GM21529 (cell line): Measurements from ENCODE around the gene GALNT1.

Source experiments
- ATAC-seq: cut with Tn5 transposase; IDR thresholded peaks from one replicate; pipeline ENCODE4 v1.9.1; 2021; ENCODE audit not compliant: unreplicated experiment

The GALNT1 gene

DNA sequence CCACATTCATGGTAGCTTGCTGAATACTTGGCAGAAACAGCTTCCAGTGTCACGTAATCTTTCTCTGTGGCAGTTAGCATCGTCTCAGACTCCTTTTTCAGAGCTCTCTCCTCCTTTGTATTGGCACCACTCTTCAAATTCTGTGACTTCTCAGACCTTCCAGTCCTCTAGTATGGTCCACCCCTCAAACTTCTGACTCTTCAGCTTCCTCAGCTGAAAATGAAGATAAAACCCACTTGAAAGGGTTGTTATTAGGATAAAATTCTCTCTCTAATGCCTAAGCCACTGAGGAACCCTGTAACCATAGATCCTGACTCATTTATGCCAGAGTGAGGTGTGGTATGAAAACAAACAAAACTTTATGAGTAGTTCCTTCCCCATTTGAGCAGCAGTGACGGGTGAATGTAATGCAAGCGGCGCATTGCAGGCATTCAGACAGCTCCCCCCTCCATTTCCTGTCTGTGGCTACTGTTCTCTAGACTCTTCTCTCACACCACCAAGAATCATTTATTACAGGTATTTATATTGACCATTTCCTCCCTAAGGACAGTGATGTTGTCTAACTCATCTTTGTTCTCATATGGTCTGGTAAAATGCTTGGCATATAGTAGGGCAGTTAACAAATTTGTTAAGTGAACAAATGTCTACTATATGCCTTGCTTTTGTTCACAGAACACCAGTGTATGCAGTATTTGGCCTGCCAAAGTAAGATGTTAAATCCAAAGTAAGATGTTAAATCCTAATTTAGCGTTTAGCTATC is 35.3 kb downstream of the GALNT1 start:
- peak; percentile 99 for ATAC-seq

DNA sequence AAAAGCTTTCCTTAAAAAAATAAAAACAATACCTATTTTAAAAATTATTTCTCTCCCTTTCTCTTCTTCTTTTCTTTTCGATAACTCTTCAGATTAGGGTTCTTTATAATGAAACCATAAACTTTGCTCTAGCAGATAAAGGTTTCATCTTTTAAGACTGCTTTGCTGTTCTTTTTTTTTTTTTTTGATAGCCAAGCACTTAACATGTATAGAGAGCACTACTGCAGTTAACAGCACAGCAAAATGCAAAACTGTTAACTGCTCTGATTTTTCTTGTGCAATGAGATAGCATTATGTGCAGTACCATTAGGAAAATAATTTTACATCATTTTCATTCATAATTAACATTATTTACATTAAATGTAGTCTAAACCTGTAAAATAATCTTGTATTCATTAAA is 36.3 kb downstream of the GALNT1 start:
- no peak for ATAC-seq

DNA sequence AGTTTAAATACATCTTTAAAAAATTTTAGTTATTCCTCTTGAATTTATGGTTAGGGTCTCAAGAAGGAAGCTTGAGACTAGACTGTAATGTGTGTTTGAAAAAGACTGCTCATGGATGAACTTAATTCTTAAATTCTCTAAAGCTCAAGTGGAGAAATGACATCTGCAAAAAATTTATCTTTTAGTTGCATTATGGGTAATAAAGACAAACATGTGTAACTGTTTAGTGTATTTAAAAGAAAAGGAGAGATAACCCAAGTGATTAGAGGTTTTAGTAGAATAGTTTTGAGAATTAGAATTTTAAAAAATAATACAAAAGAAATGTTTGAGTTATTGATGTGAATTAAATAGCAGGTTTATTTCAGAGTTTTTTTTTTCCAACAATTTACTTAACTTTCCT is 36.7 kb downstream of the GALNT1 start:
- ATAC-seq = no peak

DNA sequence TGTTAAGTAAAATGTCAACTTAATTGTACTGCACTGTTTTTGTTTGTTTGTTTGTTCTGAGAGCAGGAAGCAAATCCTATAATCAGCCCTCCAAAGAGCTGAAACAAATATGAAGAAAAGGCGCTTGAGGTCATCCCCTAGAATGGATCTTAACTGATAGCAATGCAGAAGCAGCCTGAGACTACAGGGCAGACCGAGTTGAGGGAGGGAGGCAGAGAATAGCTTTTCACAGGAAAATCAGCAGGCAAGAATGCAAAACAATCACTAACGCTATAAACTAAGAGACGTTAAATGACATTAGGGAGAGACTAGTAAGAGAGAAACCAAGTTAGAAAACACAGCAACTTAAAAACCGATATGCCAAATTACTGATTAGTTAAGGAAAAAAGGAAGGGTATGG is 37.2 kb downstream of the GALNT1 start:
- no peak for ATAC-seq

DNA sequence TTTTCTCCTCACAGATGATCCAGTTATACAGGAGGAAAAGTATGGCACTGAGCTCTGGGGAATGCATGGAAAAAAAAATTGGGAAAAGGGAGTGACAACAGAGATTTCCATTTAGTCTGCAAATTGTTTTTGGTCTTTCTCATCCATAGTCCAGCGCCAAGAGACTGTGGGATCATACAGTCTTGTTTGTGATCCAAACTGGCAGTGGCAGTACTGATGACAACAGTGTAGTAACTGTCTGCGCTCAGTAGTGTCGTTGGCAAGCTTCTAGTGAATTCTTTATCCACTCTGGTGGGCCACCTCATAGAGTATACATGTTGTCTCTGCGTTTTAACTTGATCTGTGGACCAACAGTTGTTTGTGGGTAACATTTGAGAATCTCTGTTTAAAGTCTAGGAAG is 37.9 kb downstream of the GALNT1 start:
- ATAC-seq = no peak

DNA sequence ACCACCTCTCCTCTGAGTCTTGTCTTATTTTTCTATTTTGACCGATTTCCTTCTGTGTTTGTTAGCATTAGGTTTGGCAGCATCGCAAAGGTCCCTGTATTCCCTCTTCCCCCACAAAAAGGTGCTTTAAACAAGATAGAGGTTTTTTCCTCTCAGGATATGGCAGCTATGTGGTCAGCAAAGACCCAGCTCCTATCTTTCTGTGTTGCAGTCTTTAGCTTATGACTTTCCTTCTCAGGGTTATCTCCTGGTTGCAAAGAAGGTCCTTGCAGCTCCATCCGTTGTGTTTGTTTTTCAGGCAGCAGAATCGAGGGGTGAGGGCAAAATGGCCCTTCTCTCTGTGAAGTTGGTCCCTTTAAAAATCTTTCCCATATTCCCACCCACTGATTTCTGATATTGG is 38.4 kb downstream of the GALNT1 start:
- no peak for ATAC-seq

DNA sequence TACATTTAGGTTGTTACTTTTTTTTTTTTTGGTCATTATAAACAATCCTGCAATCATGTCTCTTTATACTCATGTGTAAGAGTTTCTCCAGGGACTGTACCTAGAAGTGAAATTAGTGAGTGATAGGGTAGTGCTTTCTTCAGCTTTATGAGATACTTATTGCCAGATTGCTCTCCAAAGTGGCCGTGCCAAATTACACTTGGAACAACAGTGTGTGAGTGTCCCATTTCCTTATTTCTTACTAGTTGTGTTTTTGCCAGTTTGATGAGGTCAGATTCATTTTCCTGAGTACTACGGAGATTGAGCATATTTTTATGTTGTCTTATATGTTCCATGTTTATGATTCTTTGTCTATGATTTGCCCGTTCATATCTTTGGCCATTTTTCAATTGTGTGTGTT is 39.2 kb downstream of the GALNT1 start:
- no peak for ATAC-seq

DNA sequence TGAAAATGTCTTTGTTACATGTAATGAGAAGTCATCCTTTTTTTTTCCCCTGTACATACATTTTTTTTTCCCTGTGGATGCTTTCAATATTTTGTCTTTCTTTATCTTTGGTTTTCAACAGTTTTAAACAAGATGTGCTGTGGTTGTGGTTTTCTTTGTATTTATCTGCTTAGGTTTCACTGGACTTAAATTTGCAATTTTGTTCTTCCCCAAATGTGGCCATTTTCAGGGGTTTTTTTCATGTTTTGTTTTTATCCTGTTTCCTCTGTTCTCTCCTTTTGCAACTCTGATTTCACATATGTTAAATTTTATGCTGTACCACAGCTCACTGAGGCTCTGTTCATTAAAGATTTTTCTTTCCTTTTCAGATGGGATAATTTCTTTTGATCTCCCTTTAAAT is 41.7 kb downstream of the GALNT1 start:
- ATAC-seq = no peak

DNA sequence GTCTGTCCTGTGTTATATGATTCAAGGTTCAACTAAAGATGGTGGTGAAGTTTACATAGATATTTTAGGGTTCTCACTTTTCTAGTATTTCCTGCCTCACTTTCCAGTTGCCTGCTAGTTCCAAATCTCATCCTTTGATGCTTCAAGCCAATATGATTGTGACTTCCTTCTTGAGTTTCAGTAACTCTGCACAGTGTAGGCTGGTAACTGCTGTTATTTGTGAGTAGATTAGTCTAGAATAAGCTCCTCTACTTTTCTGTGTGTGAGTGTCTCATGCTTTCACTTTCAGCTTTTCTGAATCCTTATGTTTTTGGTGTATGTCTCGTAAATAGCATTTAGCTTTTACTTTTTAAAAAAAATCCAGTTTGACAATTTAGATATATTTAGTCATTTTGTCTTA is 42.6 kb downstream of the GALNT1 start:
- peak; percentile 86 for ATAC-seq

DNA sequence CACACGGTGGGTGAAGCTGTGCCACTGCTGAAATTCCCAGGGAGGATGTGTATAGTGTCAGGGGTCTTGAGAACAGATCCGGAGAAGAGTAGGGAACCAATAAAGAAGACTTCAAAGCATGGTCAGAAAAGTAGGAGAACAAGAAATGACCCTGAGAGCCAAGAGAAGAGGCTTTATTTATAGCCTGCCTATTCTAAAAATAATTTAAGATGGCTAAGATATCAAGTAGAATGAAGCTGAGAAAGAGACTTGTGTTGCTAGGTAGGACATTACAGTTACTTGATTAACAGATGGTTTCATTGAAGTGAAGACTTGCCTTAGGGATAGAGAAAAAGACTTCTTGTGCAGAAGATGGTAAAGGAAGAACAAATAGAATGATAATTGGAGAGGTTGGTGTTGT is 43.7 kb downstream of the GALNT1 start:
- ATAC-seq = no peak

DNA sequence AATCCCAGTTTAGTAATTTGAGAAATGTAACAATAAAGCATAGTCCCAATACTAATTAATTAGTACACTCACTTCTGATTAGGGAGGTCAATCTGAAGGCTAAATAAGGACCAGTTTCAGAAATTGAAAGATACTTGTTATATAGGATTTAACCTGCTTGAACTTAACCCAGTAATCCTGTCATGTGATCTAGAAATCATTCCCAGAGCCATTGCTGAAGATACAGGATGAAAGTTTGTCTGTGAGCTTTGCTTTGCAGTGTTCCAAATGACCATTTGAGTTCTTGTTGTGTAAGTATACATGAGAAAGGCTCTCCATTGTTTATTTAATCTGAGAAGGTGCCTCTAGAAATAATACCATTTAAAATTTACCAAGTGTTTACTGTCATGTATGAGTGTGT is 52.2 kb downstream of the GALNT1 start:
- no peak for ATAC-seq

DNA sequence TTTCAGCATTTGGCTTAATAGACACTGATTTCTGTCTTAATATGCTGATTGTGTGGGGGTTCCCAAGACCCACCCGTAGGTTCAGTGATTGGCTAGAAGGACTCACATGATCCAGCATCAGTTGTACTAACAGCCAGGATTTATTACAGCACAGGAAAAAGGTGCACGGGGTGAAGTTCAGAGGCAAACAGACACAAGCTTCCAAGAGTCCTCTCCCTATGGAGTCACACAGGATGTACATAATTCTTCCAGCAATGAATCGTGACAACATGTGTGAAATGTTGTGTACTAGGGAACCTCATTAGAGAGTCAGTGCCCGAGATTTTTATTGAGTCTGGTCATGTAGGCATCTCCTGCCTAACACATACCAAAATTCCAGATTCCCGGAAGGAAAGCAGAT is 52.8 kb downstream of the GALNT1 start:
- ATAC-seq = no peak

DNA sequence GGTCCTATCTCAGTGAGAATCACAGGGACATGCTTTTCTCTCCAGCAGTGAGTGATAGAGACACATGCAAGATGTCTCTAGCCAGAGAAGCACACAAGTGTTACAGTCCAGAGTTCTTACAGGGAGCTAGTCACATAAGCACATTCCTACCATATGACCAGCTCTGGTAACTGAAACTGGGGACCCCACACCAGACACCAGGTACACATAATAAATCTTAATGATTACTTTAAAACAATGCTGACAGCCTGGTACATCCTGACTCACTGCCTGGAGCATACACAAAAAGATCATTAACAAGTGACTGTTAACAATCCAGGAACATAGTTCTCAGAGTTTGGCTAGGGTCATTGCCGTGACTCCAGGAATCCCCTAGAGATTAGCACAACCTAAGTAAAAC is 53.6 kb downstream of the GALNT1 start:
- no peak for ATAC-seq

DNA sequence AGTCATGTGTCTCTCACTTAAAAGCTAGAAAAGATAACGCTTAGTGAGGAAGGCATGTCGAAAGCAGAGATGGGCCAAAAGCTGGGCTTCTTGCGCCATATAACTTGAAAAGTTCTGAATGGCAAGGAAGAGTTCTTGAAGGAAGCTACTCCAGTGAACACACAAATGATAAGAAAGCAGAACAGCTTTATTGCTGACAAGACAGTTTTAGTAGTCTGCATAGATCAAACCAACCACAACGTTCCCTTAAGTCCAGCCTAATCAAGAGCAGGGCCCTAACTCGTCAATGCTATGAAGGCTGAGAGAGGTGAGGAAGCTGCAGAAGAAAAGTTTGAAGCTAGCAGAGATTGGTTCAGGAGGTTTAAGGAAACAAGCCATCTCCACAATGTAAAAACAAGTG is 55.7 kb downstream of the GALNT1 start:
- no peak for ATAC-seq

DNA sequence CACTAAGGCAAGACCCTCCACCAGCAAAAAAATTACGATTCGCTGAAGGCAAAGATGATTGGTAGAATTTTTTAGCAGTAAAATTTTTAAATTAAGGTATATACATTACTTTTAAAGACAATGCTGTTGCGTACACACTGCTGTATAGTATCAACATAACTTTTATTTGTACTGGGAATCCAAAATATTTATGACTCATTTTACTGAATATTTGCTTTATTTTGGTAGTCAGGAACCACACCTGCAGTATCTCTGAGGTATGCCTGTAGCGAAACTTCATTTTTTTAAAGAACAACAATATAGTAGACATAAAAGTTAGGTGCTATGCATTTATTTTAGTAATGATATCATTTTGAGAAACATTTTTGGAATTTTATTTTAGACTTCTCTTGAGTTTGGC is 57.8 kb downstream of the GALNT1 start:
- ATAC-seq = no peak

DNA sequence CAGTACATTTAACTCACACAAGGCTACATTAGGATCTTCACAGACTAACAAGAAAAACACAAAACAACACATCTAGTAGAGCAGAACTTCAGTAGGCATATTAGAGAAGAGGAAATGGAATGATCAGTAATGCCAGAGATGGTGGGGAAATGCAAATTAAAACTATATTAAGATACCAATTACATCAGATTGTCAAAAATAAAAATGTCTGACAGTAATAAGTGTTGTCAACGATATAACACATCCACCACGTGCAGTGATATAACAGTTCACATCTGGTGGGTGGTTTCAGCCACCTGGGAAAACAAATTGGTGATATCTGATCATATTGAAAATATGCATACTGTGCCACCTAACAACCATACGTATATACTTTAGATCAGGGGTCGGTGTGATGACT is 59.9 kb downstream of the GALNT1 start:
- ATAC-seq = no peak

DNA sequence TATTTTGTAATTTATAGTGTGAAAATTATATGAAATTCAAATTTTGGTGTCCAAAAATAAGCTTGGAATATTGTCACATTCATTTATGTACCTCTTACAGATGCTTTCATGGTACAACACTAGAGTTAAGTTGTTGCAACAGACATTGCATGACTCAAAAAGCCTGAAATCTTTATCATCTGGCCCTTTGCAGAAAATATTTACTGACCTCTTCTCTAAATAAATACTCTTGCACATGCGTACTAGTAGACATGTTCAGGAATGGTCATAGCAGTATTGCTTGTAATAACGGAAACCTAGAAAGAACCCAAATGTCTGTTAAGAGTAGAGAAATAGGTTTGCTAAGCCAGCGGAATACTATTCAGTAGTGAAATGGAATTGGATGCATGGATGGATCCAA is 60.4 kb downstream of the GALNT1 start:
- ATAC-seq = no peak

DNA sequence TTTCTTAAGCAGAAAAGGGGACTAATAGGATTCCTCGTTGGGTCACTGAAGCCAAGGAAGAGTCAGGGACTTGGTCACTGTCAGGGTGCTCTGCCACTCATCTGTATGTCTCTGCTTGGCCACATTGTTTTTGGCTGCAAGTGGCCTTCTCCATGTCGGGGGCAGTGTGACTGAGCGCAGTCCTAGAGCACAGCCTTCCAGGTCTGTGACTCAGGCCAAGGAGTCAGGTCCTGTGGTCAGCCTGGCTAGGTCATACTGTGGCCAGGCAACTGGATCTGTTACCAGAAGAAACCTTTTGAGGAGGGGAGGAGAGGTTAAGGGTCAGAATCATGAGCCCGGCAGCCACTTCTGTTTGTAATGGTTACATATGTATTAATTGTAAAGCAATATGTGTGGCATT is 61.3 kb downstream of the GALNT1 start:
- no peak for ATAC-seq

DNA sequence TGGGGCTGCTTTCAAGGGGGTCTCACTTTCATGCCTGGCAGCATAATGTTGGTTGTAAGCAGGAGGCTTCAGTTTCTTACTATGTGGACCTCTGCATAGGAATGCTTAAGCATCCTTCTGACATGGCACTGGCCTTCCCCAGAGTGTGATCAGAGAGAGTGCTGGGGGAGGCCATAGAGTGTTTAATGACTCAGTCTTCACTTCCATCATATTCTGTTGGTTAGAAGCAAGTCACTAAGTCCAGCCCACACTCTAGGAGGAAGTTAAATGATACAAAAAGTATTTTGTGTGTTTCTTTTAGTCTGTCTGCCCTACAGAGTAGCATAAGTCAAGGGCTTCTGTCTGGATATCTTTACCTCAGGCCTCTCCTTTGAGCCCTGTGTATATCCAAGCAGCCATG is 64.9 kb downstream of the GALNT1 start:
- no peak for ATAC-seq

DNA sequence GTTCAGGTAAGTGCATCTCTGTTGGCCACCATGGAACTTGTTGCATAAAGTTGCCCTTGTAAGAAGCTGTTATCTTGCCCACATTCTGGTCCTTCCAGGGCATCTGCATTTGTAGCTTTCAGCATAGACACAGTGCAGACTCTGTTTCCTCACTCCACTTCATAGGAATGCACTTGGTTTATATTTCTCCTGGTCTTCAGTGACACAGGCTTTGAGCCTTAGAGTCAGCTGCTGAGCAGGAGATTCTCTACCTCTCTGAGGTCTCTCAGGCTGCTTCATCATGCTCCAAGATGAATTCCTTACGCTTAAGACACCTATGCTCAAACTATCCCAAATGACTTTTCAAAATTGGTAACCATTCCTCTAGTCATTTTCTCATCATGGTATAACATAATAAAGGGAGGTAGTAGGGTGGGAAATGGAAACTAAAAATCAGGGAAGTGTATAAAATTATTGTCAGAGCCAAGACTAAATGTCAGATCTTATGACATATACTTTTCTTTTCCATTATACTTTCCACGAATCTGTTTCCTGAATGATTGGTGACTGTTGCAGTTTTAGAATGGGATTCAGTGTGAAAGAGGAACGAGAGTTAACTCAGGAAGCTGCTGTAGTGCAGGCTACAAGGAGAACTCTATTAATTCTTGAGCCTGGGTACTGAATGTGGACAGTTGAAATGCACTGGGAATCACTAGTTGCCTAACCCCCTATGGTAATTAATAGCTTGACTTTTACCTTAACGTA is 72.0 kb downstream of the GALNT1 start:
- no peak for ATAC-seq

DNA sequence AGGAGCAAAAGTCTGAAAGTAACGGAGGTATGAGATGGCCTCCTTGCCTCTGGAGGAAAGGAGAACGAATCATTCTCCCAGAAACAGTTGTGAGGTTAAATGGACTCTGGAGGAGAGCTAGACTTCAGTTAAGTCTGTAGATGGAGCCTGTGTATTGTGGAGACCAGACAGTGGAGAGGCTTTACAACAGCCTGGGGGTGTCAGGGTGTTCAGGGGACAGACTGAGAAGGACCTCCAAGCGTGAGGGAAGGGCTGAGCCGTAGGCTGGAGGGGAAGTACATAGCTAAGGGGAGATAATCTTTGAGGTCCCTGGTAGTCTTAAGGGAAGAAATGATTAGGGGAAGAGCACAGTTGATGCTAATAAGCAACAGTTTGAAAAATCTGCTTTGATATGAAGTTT is 76.6 kb downstream of the GALNT1 start:
- no peak for ATAC-seq

DNA sequence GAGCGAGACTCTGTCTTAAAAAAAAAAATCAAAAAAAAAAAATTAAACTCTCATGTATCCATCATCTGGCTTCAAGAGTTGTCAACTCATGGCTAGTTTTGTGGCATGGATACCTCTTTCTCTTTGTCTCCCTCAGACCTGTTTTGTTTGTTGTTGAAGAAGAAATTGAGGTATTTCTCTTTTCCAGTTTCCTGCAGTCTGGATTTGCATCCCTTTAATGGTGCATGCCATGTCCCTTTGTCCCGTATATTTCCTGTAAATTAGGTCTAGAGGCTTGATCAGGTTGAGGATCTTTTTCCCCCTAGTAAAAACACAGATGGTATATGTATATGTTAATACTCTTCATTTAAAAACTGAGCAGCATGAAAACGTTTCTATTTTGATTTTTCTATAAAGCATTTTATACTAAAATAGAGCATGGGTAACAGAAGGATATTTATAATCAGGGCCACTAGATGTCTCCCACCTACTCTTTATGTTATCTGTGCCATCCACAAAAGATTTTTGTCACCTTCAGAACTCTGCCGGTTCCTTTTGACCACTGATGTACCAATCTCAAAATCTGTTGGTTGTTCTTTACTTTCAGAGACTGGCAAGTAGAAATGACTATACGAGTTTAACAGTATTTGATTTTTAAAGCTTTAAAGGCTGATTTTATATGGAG is 80.1 kb downstream of the GALNT1 start:
- no peak for ATAC-seq
